NCI-H1436 treated with DMSO at 0.1 percent for 48 hours (cell line): ENCODE results near the gene ACYP2.

Experiments
- DNase-seq: peaks from one replicate; lab custom pipeline; 2025; lab: John Stamatoyannopoulos, UW

ACYP2 gene

DNA sequence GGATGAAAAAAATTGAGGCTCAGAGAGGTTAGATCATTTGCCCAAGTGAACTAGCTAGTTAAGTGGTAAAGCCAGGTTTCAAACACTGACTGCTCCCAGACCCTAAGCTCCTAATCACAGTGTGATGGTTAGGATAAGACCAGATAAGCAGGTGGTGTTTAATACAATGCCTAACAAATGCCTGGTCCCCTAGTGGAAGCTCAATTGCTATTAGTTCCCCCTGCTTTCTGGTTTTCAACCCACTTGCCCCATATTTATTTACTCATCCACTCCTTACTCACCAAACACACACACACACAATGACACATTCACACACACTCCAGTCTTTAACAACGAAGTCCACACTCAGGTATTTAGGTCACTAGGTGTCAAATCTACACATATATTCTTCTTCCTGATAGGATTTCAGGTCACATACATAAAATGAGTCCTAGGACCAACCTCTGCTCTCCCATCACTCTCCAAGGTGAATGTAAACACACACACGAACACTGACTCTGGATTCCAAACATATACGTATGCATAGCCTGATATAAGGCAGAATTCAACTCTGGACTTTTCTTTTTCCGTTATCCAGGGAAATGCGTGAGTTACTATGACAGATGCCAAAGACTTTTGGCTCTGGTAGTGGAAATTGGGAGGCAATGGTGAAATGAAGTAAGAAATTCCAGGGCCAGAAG lies 214.2 kb downstream of the ACYP2 start:
- DNase-seq, result no peak

DNA sequence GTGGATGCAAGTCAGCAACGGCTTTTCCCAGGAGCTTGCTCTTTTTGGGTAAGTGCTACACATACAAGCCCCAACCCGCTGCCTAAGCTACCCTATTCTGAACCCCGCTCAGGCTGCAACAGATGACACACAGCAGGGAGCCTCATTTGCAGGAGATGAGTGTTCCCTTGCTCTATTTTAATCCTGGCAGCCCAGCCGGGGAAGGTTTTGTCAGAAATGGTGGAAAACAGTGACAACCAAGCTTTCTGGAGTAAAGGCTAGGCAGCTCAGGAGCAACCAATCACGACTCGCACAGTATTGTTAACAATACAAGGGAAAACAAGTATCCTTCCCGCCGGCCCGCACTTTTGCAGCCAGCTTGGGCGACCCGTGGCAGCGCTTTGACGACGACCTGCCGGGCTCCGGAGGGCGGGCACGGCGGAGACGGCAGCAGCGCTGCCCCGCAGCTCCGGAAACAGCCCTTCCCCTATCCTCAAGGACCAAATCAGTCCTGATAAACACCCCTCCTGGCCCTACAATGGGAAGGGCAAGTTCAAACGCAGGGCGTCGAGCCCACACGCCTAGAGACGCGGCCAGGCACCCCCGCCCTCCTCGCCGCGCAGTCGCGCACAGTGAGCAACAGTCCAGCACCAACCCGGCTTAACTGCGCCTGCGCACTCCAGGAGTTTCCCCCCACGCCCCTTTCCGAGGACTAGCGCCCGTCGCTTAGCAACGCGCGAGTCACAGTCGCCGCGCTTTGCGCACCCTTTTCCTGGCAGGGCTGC lies 214.9 kb downstream of the ACYP2 start:
- DNase-seq, result peak; percentile 91

DNA sequence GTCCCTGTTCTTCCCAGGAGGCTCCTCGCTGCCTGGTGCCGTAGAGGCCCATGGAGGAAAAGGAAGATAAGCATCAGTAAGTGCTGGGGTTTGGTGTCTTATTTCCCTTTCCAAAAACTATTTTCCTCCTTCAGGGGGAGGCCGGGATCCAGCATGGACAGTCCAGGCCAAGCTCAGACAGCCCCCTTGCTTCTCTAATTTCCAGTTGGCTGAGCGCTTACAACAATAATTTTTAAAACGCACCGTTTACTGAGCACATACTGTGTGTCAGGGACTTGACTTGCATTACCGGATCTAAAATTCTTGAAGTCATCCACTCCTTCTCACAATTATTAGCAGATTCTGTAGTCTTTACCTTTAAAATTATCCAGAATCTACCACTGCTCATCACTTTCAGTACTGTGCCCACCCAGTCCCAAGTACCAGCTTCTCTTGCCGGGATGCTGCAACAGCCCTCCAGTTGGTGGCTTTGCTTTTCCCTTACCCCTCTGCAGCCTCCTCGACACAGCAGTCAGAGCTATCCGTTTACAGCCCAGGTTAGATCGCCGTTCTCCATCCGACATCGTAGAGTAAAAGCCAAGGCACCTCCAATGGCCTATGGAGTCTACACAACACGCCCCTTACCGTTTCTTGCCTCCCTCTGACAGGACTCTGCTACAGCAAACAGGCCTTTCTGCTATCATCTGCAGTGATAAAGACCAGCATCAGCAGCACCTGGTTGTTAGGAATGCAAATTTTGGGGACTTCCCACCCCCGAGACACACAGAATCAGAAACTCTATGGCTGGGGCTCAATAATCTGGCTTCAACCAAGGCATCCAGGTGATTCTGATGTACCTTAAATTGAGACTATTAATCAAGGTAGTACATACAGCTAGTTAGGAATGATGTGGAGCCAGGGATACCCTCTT lies 215.8 kb downstream of the ACYP2 start:
- DNase-seq, result no peak

DNA sequence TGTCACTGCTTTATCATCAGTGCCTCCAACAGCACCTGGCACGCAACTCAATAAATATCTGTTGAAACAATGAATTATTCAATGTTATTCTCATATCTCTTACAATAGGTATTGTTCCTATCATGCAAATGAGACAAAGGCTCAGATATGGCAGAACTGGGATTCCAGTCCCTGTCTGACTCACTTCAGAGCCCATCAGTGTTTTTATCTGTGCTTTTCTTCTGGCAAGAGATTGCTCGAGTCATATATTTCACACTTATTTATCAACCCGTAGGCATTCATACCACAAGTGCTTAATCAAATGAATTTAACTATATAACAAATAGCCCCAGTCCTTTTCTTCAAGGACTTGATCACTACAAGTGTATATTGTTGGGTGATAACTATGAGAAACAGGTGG lies 217.0 kb downstream of the ACYP2 start:
- no peak for DNase-seq

DNA sequence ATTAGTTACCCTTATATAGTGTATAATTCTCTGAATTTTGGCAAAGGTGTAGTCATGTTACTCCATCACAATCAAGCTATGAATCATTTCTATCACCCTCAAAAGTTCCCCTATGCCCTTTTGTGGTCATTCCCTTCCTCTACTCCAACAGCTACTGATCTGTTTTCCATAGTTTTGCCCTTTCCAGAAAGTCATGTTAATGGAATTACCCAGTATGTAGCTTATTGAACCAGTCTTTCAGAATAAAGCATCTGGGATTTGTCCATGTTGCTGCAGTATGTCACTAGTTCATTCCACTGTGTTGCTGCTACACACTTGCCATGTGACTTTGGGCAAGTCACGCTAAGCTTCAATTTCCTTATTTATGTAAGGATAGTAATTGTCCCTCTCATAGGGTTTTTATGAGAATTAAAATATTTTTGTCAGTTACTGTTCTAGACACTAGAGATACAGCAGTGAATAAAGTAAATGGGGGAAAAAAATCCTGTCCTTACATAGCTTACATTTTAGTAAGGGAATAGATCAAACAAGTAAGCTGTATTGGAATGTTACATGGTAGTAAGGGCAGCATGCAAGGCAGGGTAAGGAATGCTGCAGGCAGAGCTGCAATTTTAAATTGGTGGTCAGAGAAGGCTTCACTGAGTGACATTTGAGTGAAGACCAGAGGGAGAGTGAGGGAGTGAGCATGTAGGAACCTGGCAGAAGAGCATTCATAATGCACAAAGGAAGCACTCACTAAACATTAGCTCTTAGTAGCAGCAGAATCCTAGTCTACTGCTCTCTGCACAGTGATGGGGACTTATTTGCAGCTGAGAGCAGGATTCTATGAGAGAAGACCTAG lies 220.9 kb downstream of the ACYP2 start:
- DNase-seq, result no peak

DNA sequence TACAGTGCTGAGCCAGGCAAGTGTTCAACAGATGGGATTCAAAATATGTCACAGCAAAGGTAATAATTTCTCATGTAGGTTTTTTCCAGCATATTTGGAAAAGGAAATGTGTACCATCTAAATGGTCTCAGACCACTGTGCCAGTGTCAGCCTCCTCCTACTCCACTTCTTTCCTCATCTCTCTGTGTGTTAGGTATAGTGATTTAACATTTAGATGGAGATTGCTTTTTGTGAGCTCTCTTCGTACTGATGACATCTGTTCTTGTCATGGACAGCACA lies 221.5 kb downstream of the ACYP2 start:
- DNase-seq, result no peak

DNA sequence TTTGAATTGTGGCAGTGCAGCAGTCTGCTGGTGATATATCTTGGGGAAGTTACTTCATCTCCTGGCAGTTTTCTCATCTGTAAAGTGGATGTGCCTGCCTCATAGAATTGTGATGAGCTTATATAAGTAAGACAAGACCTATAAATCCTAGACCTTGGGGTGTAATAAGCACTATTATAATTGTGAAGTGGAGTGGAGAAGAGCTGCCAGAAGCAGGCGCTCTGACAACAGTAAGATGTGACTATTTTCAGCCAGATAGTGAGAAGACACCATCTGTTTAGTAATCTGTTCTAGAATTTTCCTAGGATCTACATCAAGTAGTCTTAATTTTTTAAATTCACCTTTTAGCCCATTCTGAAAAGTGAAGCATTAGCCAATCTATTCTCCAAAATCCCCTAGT lies 226.2 kb downstream of the ACYP2 start:
- no peak for DNase-seq

DNA sequence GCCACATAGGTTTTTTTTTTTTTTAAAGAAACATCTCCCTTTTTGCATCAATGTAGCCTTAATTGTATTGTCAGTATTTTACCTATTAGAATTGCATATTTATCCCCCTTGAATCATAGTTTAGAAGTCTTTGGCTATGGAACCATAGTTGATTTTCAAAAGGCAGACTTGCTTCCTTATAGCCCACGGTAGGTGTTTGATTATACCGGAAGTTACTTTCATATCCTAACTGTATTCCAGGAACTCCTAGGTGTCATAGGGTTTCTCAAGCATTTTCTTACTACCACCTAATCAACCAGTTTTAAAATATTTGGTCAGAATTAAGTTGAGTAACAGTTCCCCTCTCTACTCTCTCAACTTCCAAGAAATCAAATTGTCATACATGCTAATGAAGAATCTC lies 227.2 kb downstream of the ACYP2 start:
- DNase-seq, result no peak

DNA sequence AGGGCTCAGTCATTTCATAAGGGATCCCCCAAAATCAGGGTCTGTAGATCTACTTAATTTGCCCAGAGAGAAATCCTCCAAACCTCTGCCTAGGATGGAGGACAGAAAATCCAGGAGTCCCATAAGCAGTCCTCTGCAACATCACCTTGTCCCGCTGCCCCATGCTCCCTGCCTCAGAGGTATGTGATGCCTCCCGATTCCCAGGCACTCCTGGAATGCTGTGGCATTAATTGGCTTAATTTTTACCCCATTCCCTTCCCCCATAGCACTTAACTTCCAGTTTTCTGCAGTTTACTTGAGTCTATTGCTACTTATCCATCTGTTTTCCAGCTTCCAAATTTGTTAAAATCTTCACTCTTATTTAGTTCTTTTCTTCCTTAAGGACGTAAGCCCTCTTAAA lies 232.2 kb downstream of the ACYP2 start:
- DNase-seq, result no peak

DNA sequence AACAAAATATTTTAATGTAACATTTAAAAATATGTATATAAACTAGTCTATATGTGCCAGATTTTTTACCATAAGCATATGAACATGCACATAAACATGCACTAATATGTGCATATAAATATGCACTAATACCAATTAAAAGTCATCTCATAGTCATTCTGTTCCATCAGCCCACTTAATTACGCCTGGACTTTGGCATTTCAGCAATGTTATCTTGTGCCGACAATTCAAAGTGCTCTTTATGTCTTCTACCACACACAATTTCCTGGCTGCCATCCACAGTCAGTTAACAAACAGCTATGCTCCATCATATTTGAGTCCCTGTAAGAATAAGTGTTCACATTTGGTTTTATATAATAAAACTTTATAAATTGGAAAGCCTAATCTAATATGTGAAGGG lies 233.2 kb downstream of the ACYP2 start:
- DNase-seq, result no peak

DNA sequence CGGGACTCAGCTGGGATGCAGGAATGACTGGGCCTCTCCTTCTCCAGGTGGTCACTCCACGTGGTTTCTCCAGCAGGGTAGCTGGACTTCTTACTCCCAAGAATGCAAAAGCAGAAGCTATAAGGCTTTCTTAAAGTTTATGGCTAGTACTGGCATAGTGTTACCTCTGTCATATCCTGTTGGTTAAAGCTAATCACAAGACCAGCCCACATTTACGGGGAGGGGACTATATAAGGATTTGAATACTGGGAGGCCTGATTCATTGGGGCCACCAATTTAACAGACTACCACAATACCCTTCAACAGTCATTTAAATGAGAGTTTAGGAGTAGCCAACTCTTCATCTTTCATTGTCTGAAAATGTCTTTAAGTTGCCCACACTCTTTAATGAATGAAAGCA lies 235.0 kb downstream of the ACYP2 start:
- DNase-seq, result no peak

DNA sequence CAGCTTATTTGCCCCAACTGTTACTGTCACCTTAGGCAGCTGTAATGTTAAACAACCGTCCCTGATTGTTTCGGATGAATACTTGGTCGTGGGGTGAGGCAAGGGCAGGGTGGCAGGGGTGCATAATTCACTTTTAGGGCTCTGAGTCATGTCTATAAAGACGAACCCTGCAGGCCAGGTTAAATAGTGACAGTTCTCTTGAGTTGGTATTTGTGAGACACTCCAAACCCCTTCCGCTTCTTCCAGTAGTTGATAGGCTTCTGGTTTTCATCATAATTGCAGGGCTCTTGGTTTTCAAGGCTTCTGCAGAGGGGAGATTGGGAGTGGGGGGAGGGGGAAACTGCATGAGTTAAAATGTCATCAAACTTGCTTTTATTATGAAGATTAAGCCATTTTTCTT lies 237.8 kb downstream of the ACYP2 start:
- DNase-seq, result no peak
